Smooth muscle cell (in vitro differentiated cells): ENCODE data around the gene SVOP. TPM values are rescaled to one million over a fixed set of nuclear protein-coding genes. Genes with fewer than 3 reads are reported as not detected.
A peak's percentile ranks its signal among the peaks of the same experiment; 100 is the strongest.

Experiments
- DNase-seq: peaks from one replicate; lab custom pipeline; 2025; ENCODE audit not compliant: unreplicated experiment; lab: John Stamatoyannopoulos, UW
- H2AFZ ChIP-seq: fragments of 200-600 bp; sonication (generic); 2 replicates; pipeline ENCODE4 v1.6.0; 2016; ENCODE audit warnings: antibody characterized with exemption, low read depth, mild to moderate bottlenecking
- H3F3A ChIP-seq: fragments of 200-600 bp; sonication (generic); 2 replicates; pipeline ENCODE4 v1.6.0; 2017; ENCODE audit warnings: antibody characterized with exemption, low read depth
- H3K27ac ChIP-seq: fragments of 200-600 bp; sonication (generic); 2 replicates; pipeline ENCODE4 v1.5.1; 2016; ENCODE audit warnings: low read depth, mild to moderate bottlenecking
- H3K27me3 ChIP-seq: fragments of 200-600 bp; sonication (generic); 2 replicates; pipeline ENCODE4 v1.6.1; 2016; ENCODE audit warnings: low read depth, mild to moderate bottlenecking
- H3K36me3 ChIP-seq: fragments of 200-600 bp; sonication (generic); 2 replicates; pipeline ENCODE4 v1.5.1; 2016; ENCODE audit warnings: low read depth
- H3K4me1 ChIP-seq: fragments of 200-600 bp; sonication (generic); 2 replicates; pipeline ENCODE4 v1.5.1; 2016; ENCODE audit warnings: low read depth
- H3K4me2 ChIP-seq: fragments of 200-600 bp; sonication (generic); 2 replicates; pipeline ENCODE4 v1.6.0; 2016; ENCODE audit warnings: mild to moderate bottlenecking
- H3K4me3 ChIP-seq: fragments of 200-600 bp; sonication (generic); 2 replicates; pipeline ENCODE4 v1.5.1; 2016; ENCODE audit warnings: mild to moderate bottlenecking
- H3K79me2 ChIP-seq: fragments of 200-600 bp; sonication (generic); 2 replicates; pipeline ENCODE4 v1.6.0; 2016; ENCODE audit warnings: low read depth, mild to moderate bottlenecking
- H3K9ac ChIP-seq: fragments of 200-600 bp; sonication (generic); 2 replicates; pipeline ENCODE4 v1.6.0; 2016; ENCODE audit warnings: low read depth
- H3K9me3 ChIP-seq: fragments of 200-600 bp; sonication (generic); replicated peaks from 2 replicates; pipeline ENCODE4 v1.5.1; 2016; ENCODE audit warnings: low read depth
- H4K20me1 ChIP-seq: fragments of 200-600 bp; sonication (generic); 2 replicates; pipeline ENCODE4 v1.6.0; 2016; ENCODE audit warnings: low read depth
- CTCF ChIP-seq: fragments of 200-600 bp; sonication (generic); IDR thresholded peaks from 2 replicates; pipeline ENCODE4 v1.5.1; 2017; ENCODE audit warnings: borderline replicate concordance, mild to moderate bottlenecking, antibody characterized with exemption; ENCODE audit not compliant: insufficient read depth, poor library complexity, severe bottlenecking
- WGBS: methylation state at CpG from one replicate; pipeline ENCODE4 v1.1.7; 2016; ENCODE audit warnings: low lambda C conversion rate; 5-methylcytosine and 5-hydroxymethylcytosine counted together
- polyA plus RNA-seq: library from polyadenylated mRNA; unstranded; fragments of >200 nt; fragmentation: Nextera tagmentation; extraction: Ambion mirVana; gene quantifications from 2 replicates; pipeline ENCODE4 v1.2.1, GENCODE V29; 2016
- total RNA-seq: library from RNA; depleted of rRNA; stranded (reverse); fragments of >200 nt; gene quantifications from 2 replicates; pipeline ENCODE4 v1.2.3, GENCODE V29; 2014

The SVOP gene
- total and polyA plus RNA-seq, 2 experiments from 2014 or later: not detected

- Histone ChIP-seq H3K27ac (no peak overlapping the region), H3K4me2 (no peak overlapping the region)
Observed at GRCh38 chr12:108886873-108887629, 133.8 kb downstream of the SVOP start.

GRCh38 chr12:108884116-108885012 lies 136.5 kb downstream of the SVOP start:
- H3K4me2 ChIP-seq: no peak overlapping the region
- no peaks in the 10 kb centered on the region for H3K36me3 ChIP-seq
- no peaks in the 10 kb centered on the region for H3K4me1 ChIP-seq
- H3K27me3 ChIP-seq: no peaks in the 10 kb centered on the region
- 66% methylated on average over 16 of the region's 16 CpGs for WGBS
- H3K9me3 ChIP-seq: no peaks in the 10 kb centered on the region
- TF ChIP-seq CTCF: peak; percentile 38
- no peak overlapping the region for H3K4me3 ChIP-seq
- H3K27ac ChIP-seq: no peak overlapping the region
- no peaks in the 10 kb centered on the region for H3K79me2 ChIP-seq
- H4K20me1 ChIP-seq: no peaks in the 10 kb centered on the region
- H3F3A ChIP-seq: no peaks in the 10 kb centered on the region
- H2AFZ ChIP-seq: no peak overlapping the region
- H3K9ac ChIP-seq: no peak overlapping the region
- DNase-seq: no peak

More at GRCh38 chr12:108886873-108887629, 133.8 kb downstream of the SVOP start:
- WGBS: 80% methylated on average over 9 of the region's 9 CpGs
- Histone ChIP-seq H2AFZ (no peak overlapping the region), H3K36me3 (no peaks in the 10 kb centered on the region), H3F3A (no peaks in the 10 kb centered on the region), H3K4me3 (no peak overlapping the region), H3K79me2 (no peaks in the 10 kb centered on the region), H4K20me1 (no peaks in the 10 kb centered on the region), H3K9ac (no peak overlapping the region), H3K4me1 (no peaks in the 10 kb centered on the region), H3K27me3 (no peaks in the 10 kb centered on the region), H3K9me3 (no peaks in the 10 kb centered on the region)
- TF ChIP-seq CTCF: no peak
- no peak for DNase-seq

GRCh38 chr12:108881953-108882352 lies 138.9 kb downstream of the SVOP start:
- Histone ChIP-seq H3K9ac (no peak overlapping the region), H3K79me2 (no peaks in the 10 kb centered on the region), H3K9me3 (no peaks in the 10 kb centered on the region), H2AFZ (no peak overlapping the region), H3K4me2 (no peak overlapping the region), H3K36me3 (no peaks in the 10 kb centered on the region), H3K4me3 (no peak overlapping the region), H3F3A (no peaks in the 10 kb centered on the region), H3K4me1 (no peaks in the 10 kb centered on the region), H3K27ac (no peak overlapping the region), H3K27me3 (no peaks in the 10 kb centered on the region), H4K20me1 (no peaks in the 10 kb centered on the region)
- DNase-seq: no peak
- WGBS: 66% methylated on average over 3 of the region's 3 CpGs
- TF ChIP-seq CTCF: no peak
